K562 (cell line): Measurements from ENCODE around the gene DYNC1I1. TPM values are rescaled to one million over a fixed set of nuclear protein-coding genes. Genes with fewer than 3 reads are reported as not detected.

Source experiments
- ATAC-seq: fragments of 200-7000 bp; cut with Tn5 transposase; 3 replicates; pipeline ENCODE4 v1.9.1; 2020; ENCODE audit warnings: moderate library complexity
- BruUV-seq: library from RNA; stranded (reverse); fragments of 400-500 nt; replicated peaks from 2 replicates; lab custom pipeline; 2021; lab: Mats Ljungman, UMichigan
- CTCF ChIA-PET: fragments of 300-600 bp; formaldehyde crosslinking; extraction: SDS; loops from one replicate; lab custom pipeline; 2021; ENCODE audit warnings: low intra/inter-chr PET ratio; lab: Yijun Ruan, JAX
- POLR2A ChIA-PET: fragments of 300-600, 350-650 bp; sonication (Branson Sonifier 250); formaldehyde crosslinking; extraction: SDS; loops from one replicate; lab custom pipeline; 2021; ENCODE audit warnings: antibody characterized with exemption, inconsistent platforms; lab: Yijun Ruan, JAX
- DNase-seq, 4 experiments: peaks; one replicate each; pipeline versions ENCODE4 v3.0.0 to v3.0.0-alpha.2; 2011 to 2018; ENCODE audit warnings: low spot score in 3 of 4, mixed read lengths in 3 of 4; ENCODE audit errors: extremely low read depth in 1 of 4
- FAIRE-seq: peaks from 2 replicates; lab custom pipeline; 2011; peaks lifted over from hg19 to GRCh38; lab: Jason Lieb, UNC
- H2AFZ ChIP-seq: 2 replicates; pipeline ENCODE4 v1.6.0; 2011; ENCODE audit warnings: low read depth, low read length, control low read depth, inconsistent platforms
- H3K27ac ChIP-seq: fragments of 200-600 bp; 3 replicates; pipeline ENCODE4 v1.8.0; 2011; ENCODE audit warnings: low read depth, mild to moderate bottlenecking, control low read depth, inconsistent platforms, low read length, moderate library complexity, mixed read lengths; ENCODE audit errors: extremely low read depth
- H3K27me3 ChIP-seq, 2 experiments: fragments of 300-600 bp in 1 of 2; 2 replicates in 1 of 2; 3 replicates in 1 of 2; pipeline versions ENCODE4 v1.6.0 to v1.8.0; 2011; ENCODE audit warnings: inconsistent platforms in 2 of 2, low read length in 2 of 2, mild to moderate bottlenecking in 1 of 2, mixed read lengths in 1 of 2, moderate library complexity in 1 of 2; ENCODE audit not compliant: control insufficient read depth in 2 of 2, insufficient read depth in 2 of 2
- H3K36me3 ChIP-seq: fragments of 300-600 bp; 3 replicates; pipeline ENCODE4 v1.8.0; 2011; ENCODE audit warnings: mild to moderate bottlenecking, low read length, inconsistent platforms; ENCODE audit not compliant: control insufficient read depth, insufficient read depth
- H3K4me1 ChIP-seq, 2 experiments: fragments of 200-600 bp in 1 of 2; replicated peaks in 1 of 2; 2 replicates in 1 of 2; 3 replicates in 1 of 2; pipeline versions ENCODE4 v1.5.1 to v1.8.0; 2011; ENCODE audit warnings: inconsistent platforms in 2 of 2, low read length in 2 of 2, mild to moderate bottlenecking in 1 of 2, mixed read lengths in 1 of 2, moderate library complexity in 1 of 2; ENCODE audit not compliant: control insufficient read depth in 2 of 2, insufficient read depth in 2 of 2
- H3K4me2 ChIP-seq: 2 replicates; pipeline ENCODE4 v1.6.1; 2011; ENCODE audit warnings: low read length, control low read depth, inconsistent platforms, mixed read lengths; ENCODE audit not compliant: insufficient read depth
- H3K4me3 ChIP-seq: fragments of 200-600 bp; sonication (generic), shearing (Covaris generic); 2 replicates; pipeline ENCODE4 v1.5.1; 2016; ENCODE audit warnings: control low read depth, inconsistent platforms
- H3K79me2 ChIP-seq: fragments of 200-600 bp; 3 replicates; pipeline ENCODE4 v1.8.0; 2011; ENCODE audit warnings: low read length, inconsistent platforms; ENCODE audit not compliant: control insufficient read depth, insufficient read depth
- H3K9ac ChIP-seq, 2 experiments: 2 replicates each; pipeline versions ENCODE4 v1.6.0 to v1.6.1; 2011; ENCODE audit warnings: low read depth in 2 of 2, low read length in 2 of 2, control low read depth in 1 of 2, inconsistent platforms in 1 of 2, mild to moderate bottlenecking in 1 of 2, mixed read lengths in 1 of 2; ENCODE audit not compliant: insufficient read depth in 1 of 2
- H3K9me1 ChIP-seq: one replicate; pipeline ENCODE4 v1.6.0; 2011; ENCODE audit warnings: inconsistent platforms, mild to moderate bottlenecking, low read length, moderate library complexity; ENCODE audit not compliant: control insufficient read depth, insufficient read depth
- H3K9me3 ChIP-seq: replicated peaks from 2 replicates; pipeline ENCODE4 v1.5.1; 2011; ENCODE audit warnings: low read depth, low read length, inconsistent platforms; ENCODE audit not compliant: control insufficient read depth, insufficient read depth
- H4K20me1 ChIP-seq: replicated peaks from 2 replicates; pipeline ENCODE4 v1.6.1; 2011; ENCODE audit warnings: low read length, inconsistent platforms, mixed read lengths; ENCODE audit not compliant: control insufficient read depth, insufficient read depth
- ARNT ChIP-seq, 2 experiments: fragments of 450-650 bp; IDR thresholded peaks; 2 replicates each; pipeline ENCODE4 v1.6.1; 2016; ENCODE audit warnings: mild to moderate bottlenecking in 1 of 2
- MECOM ChIP-seq: fragments of 250-450 bp; sonication (Bioruptor Pico); IDR thresholded peaks from 2 replicates; pipeline ENCODE4 v1.8.0; 2022; ENCODE audit warnings: inconsistent platforms
- NFE2L1 ChIP-seq: fragments of 450-650 bp; IDR thresholded peaks from 2 replicates; pipeline ENCODE4 v1.6.1; 2016; ENCODE audit warnings: missing genetic modification characterization, low read depth, mild to moderate bottlenecking, missing compliant biosample characterization, moderate library complexity, borderline replicate concordance
- NFIC ChIP-seq: fragments of 450-650 bp; IDR thresholded peaks from 2 replicates; pipeline ENCODE4 v1.6.1; 2017; ENCODE audit warnings: mild to moderate bottlenecking, inconsistent platforms
- PHF20 ChIP-seq: fragments of 450-650 bp; IDR thresholded peaks from 2 replicates; pipeline ENCODE4 v1.6.1; 2018; ENCODE audit not compliant: partially characterized antibody
- RBM15 ChIP-seq: fragments of 200-400 bp; formaldehyde crosslinking; IDR thresholded peaks from 2 replicates; pipeline ENCODE4 v1.6.1; 2018; ENCODE audit warnings: mild to moderate bottlenecking, low read length, moderate library complexity; ENCODE audit not compliant: insufficient read depth
- SAFB ChIP-seq: fragments of 200-400 bp; formaldehyde crosslinking; IDR thresholded peaks from 2 replicates; pipeline ENCODE4 v1.6.1; 2017; ENCODE audit warnings: low read depth, low read length, borderline replicate concordance
- TAF1 ChIP-seq: IDR thresholded peaks from 2 replicates; pipeline ENCODE4 v1.6.1; 2011; ENCODE audit warnings: mild to moderate bottlenecking, low read length, moderate library complexity; ENCODE audit not compliant: insufficient read depth, control insufficient read depth, severe bottlenecking; ENCODE audit errors: extremely low read depth
- ZBTB17 ChIP-seq: fragments of 450-650 bp; formaldehyde crosslinking; IDR thresholded peaks from 2 replicates; pipeline ENCODE4 v1.4.0; 2020; ENCODE audit warnings: mild to moderate bottlenecking
- ZBTB5 ChIP-seq: fragments of 450-650 bp; IDR thresholded peaks from 2 replicates; pipeline ENCODE4 v1.6.1; 2017; ENCODE audit warnings: antibody characterized with exemption
- ZKSCAN1 ChIP-seq: fragments of 150-350 bp; IDR thresholded peaks from 2 replicates; pipeline ENCODE4 v1.6.1; 2016; ENCODE audit warnings: low read depth, low read length
- ZNF449 ChIP-seq: fragments of 250-450 bp; sonication (Bioruptor Pico); IDR thresholded peaks from 2 replicates; pipeline ENCODE4 v1.8.0; 2022; ENCODE audit warnings: moderate library complexity, mild to moderate bottlenecking, inconsistent platforms
- ZNF766 ChIP-seq: fragments of 200-800 bp; sonication (Bioruptor generic); conservative IDR thresholded peaks from 2 replicates; pipeline ENCODE4 v1.6.1; 2016; ENCODE audit warnings: missing genetic modification characterization, missing compliant biosample characterization
- WGBS: fragments of 100-300 bp; shearing (Covaris generic); methylation state at CpG from one replicate; pipeline ENCODE4 v1.1.6; 2016; ENCODE audit warnings: low coverage, mixed read lengths; ENCODE audit not compliant: insufficient coverage; ENCODE audit errors: missing lambda C conversion rate; 5-methylcytosine and 5-hydroxymethylcytosine counted together
- in situ Hi-C: fragments of 300-500 bp; cut with MboI; formaldehyde crosslinking; loops from 4 replicates; pipeline ENCODE4 v1.15.0; 2018; ENCODE audit warnings: inconsistent platforms, mixed read lengths
- intact Hi-C: fragments of 100-400 bp; cut with micrococcal nuclease; formaldehyde crosslinking; loops from 2 replicates; pipeline ENCODE4 v1.14.2; 2022
- polyA plus RNA-seq, 8 experiments: library from polyadenylated mRNA; depleted of rRNA in 4 of 8; stranded (reverse) in 5 of 8; unstranded in 3 of 8; fragments of >200 nt; fragmentation: Nextera tagmentation in 2 of 8; fragmentation: Illumina TruSeq in 1 of 8; extraction: Ambion mirVana in 2 of 8; extraction: Trizol in 1 of 8; gene quantifications; 2 replicates each; pipeline versions ENCODE4 v1.2.1 to v1.2.3, GENCODE V29; 2011 to 2014; ENCODE audit warnings: inconsistent platforms in 1 of 8, missing spikeins in 1 of 8
- total RNA-seq, 7 experiments: library from RNA; depleted of rRNA in 6 of 7; stranded (reverse); fragments of >200 nt in 6 of 7; fragmentation: Illumina TruSeq in 2 of 7; extraction: Trizol in 2 of 7; gene quantifications; 2 replicates each; pipeline versions ENCODE4 v1.2.1 to v1.2.3, GENCODE V29; 2011 to 2021; ENCODE audit warnings: low replicate concordance in 1 of 7

Gene DYNC1I1
- total and polyA plus RNA-seq, 9 of the 15 experiments (the other 6 are each of a cell fraction or from before 2014, with no cell fraction given), result 0.22 to 1.5 (median 0.44) TPM

- intact Hi-C loops, result no loop called here
- Histone ChIP-seq H3K36me3 (no peaks in the 10 kb centered on the region), H3K27ac (no peak overlapping the region), H3K4me2 (no peak overlapping the region), H2AFZ (no peak overlapping the region), H4K20me1 (no peaks in the 10 kb centered on the region), H3K4me3 (no peak overlapping the region), H3K9me3 (no peaks in the 10 kb centered on the region), H3K79me2 (no peaks in the 10 kb centered on the region), H3K27me3 (peaks cover 13 to 17% of the 10 kb centered on the region in 2 experiments), H3K4me1 (peaks cover 0 to 9% of the 10 kb centered on the region in 2 experiments; a peak in 3 of 5 replicates), H3K9ac (no peak overlapping the region), H3K9me1 (no peaks in the 10 kb centered on the region)
- no peak for ATAC-seq
- under 1% methylated on average over 7 of the region's 7 CpGs for WGBS
- in situ Hi-C loops, result no loop called here
- TF ChIP-seq PHF20 (no peak), NFIC (no peak), ZKSCAN1 (no peak)
- no peak for DNase-seq
- FAIRE-seq, result no peak
- BruUV-seq, result no TSS peak
- CTCF ChIA-PET, result no interaction called here
- POLR2A ChIA-PET, result no interaction called here
Observed at GRCh38 chr7:95777269-95777668, 4.9 kb downstream of the DYNC1I1 start.

- POLR2A ChIA-PET, result no interaction called here
- no peaks in the 10 kb centered on the region for H3K79me2 ChIP-seq
- no peak overlapping the region for H2AFZ ChIP-seq
- no peaks in the 10 kb centered on the region for H3K9me1 ChIP-seq
- 0% methylated on average over 5 of the region's 5 CpGs for WGBS
- CTCF ChIA-PET, result no interaction called here
- H3K9me3 ChIP-seq, result no peaks in the 10 kb centered on the region
- H3K4me1 ChIP-seq, result no peaks in the 10 kb centered on the region
- no peaks in the 10 kb centered on the region for H3K36me3 ChIP-seq
- DNase-seq (no peak), FAIRE-seq (no peak), ATAC-seq (no peak)
- H3K27me3 ChIP-seq, result no peaks in the 10 kb centered on the region
- TF ChIP-seq NFE2L1 (tag) (no peak), ZNF449 (CRISPR knock-in tag) (no peak), ZBTB5 (no peak), RBM15 (no peak), SAFB (no peak), MECOM (CRISPR knock-in tag) (no peak), TAF1 (no peak), ZBTB17 (CRISPR knock-in tag) (no peak), ZNF766 (CRISPR knock-in tag) (no peak), ARNT (IDR thresholded peaks at IDR 0.05) (no peak)
- in situ Hi-C loops, result no loop called here
- intact Hi-C loops, result no loop called here
- H3K27ac ChIP-seq, result no peak overlapping the region
- no peak overlapping the region for H3K4me2 ChIP-seq
- no TSS peak for BruUV-seq
- no peak overlapping the region for H3K9ac ChIP-seq
- no peaks in the 10 kb centered on the region for H4K20me1 ChIP-seq
- no peak overlapping the region for H3K4me3 ChIP-seq
Observed at GRCh38 chr7:95780665-95781064, 8.3 kb downstream of the DYNC1I1 start.
